Stimulated activated naive B cell treated with anti-CD40 and anti-IgM and Interleukin-4, amounts not matched to agents 10 μg/mL and 1 μg/mL and 100 μg/mL, for 72 hours (primary cell): ENCODE results near the gene TMC6.
"Not testable (repeated sequence)": the region's sequence is repeated elsewhere in the genome, so short reads cannot be mapped to it uniquely, and the experiment has no call there.

Source experiments
- ATAC-seq, 2 donors: fragments of 150-1000 bp; cut with Tn5 transposase; replicated peaks; 2 replicates each; pipeline ENCODE4 v1.10.0; 2021; ENCODE audit warnings: moderate library complexity in 1 of 2
- DNase-seq: peaks from one replicate; pipeline ENCODE4 v3.0.0; 2021
- H3K27ac Mint-ChIP-seq: one replicate; pipeline ENCODE4 v1.8.0; 2022; ENCODE audit warnings: mild to moderate bottlenecking, mixed read lengths
- H3K27me3 Mint-ChIP-seq, 2 donors: one replicate each; pipeline ENCODE4 v1.8.0; 2022; ENCODE audit warnings: mixed read lengths in 2 of 2
- H3K36me3 Mint-ChIP-seq, 2 donors: one replicate each; pipeline ENCODE4 v1.8.0; 2022; ENCODE audit warnings: mixed read lengths in 2 of 2, mild to moderate bottlenecking in 1 of 2
- H3K4me1 Mint-ChIP-seq, 2 donors: one replicate each; pipeline ENCODE4 v1.8.0; 2022; ENCODE audit warnings: mixed read lengths in 2 of 2, mild to moderate bottlenecking in 1 of 2
- H3K4me3 Mint-ChIP-seq, 2 donors: one replicate each; pipeline ENCODE4 v1.8.0; 2022; ENCODE audit warnings: mild to moderate bottlenecking in 2 of 2, mixed read lengths in 2 of 2, moderate library complexity in 1 of 2
- H3K9me3 Mint-ChIP-seq, 2 donors: one replicate each; pipeline ENCODE4 v1.8.0; 2022; ENCODE audit warnings: mixed read lengths in 2 of 2, mild to moderate bottlenecking in 1 of 2

TMC6 gene

DNA sequence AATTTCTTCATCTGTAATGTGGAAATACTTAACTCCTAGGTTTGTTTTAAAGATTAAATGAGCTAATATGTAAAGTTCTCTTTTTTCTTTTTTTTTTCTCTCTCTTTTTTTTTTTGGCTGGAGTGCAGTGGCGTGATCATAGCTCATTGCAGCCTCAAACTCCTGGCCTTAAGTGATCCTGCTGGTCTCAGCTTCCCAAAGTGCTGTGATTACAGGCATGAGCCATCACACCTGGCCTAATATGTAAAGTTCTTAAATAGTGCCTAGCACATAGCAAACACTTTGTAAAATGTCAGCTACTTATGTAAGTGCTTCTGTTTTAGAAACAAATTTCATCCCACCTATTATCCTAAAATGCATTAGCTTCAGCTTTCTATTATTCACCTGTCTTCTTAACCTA, 40.0 kb downstream of the TMC6 start:
- H3K9me3 Mint-ChIP-seq: no peaks in the 10 kb centered on the region
- no peak overlapping the region for H3K27ac Mint-ChIP-seq

DNA sequence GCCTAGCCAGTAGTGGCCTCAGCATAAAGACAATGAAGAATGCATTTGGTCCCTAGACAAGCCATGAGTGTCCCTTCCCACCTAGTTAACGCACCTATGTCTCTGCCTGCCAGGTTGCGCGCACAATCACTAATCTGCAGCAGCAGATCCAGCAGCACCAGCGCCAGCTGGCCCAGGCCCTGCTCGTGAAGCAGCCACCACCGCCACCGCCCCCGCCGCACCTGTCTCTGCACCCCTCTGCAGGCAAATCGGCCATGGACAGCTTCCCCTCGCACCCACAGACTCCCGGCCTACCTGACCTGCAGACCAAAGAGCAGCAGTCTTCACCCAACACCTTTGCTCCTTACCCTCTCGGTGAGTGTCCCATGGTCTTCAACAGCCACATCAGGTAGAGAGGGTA, 41.8 kb downstream of the TMC6 start:
- H3K27ac Mint-ChIP-seq: no peak overlapping the region
- no peaks in the 10 kb centered on the region for H3K9me3 Mint-ChIP-seq
- no peaks in the 10 kb centered on the region for H3K27me3 Mint-ChIP-seq
- H3K4me1 Mint-ChIP-seq: peaks cover 3 to 6% of the 10 kb centered on the region in 2 donors
- H3K36me3 Mint-ChIP-seq: peaks cover 15 to 30% of the 10 kb centered on the region in 2 donors
- no peak overlapping the region for H3K4me3 Mint-ChIP-seq
- ATAC-seq (no peak), DNase-seq (no peak)

More for the DNA sequence above, 40.0 kb downstream of the TMC6 start:
- no peak overlapping the region for H3K4me3 Mint-ChIP-seq
- peaks cover 3 to 6% of the 10 kb centered on the region in 2 donors for H3K4me1 Mint-ChIP-seq
- no peaks in the 10 kb centered on the region for H3K27me3 Mint-ChIP-seq
- no peak for DNase-seq
- no peak for ATAC-seq
- H3K36me3 Mint-ChIP-seq: peaks cover 19 to 38% of the 10 kb centered on the region in 2 donors

DNA sequence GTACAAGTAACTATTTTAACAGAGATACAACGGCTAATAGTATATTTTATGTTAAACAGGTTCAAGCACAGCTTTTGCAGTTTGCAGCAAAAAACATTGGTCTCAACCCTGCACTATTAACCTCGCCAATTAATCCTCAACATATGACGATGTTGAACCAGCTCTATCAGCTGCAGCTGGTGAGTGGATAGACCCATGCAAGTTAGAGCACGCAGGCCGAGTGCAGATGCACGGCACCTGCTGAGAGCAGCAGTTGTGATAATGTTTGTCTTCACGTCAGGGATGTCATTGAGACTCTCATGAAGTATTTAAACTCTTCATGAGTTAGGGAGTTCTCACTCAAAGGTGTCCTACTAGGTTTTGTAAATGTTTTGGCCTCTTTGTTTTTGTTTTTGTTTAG, 45.6 kb downstream of the TMC6 start:
- no peak for ATAC-seq
- no peak for DNase-seq
- no peaks in the 10 kb centered on the region for H3K27me3 Mint-ChIP-seq
- no peaks in the 10 kb centered on the region for H3K4me1 Mint-ChIP-seq
- H3K9me3 Mint-ChIP-seq: no peaks in the 10 kb centered on the region
- peaks cover 18 to 25% of the 10 kb centered on the region in 2 donors for H3K36me3 Mint-ChIP-seq
- no peak overlapping the region for H3K27ac Mint-ChIP-seq
- no peak overlapping the region for H3K4me3 Mint-ChIP-seq

DNA sequence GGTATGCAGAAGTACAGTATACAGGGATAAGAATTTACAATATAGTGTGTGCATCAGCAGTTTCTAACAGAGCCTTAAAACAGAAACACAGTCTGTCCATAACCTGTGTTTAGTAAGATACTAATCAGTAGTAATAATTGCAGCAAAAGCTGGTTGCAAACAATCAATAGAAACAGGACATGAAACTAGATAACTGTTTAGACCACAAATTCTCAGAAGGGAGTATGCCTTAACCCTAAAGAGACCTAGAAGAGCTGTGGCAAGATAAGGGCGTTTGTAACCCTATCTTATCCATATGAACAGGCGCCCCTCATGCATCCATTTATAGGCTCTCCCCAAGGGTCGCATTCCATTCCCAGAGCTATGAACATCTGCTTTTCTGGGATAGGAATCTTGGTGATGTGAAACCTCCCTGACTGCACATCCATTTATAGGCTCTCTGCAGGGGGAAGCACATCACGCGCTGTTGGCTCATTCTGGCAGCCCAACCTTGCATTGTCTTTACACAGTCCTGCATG, 46.1 kb downstream of the TMC6 start:
- not testable (repeated sequence) for ATAC-seq, H3K9me3 Mint-ChIP-seq, H3K4me3 Mint-ChIP-seq, H3K4me1 Mint-ChIP-seq, DNase-seq, H3K27me3 Mint-ChIP-seq, H3K27ac Mint-ChIP-seq
- H3K36me3 Mint-ChIP-seq: peaks cover 24 to 31% of the 10 kb centered on the region in 2 donors

DNA sequence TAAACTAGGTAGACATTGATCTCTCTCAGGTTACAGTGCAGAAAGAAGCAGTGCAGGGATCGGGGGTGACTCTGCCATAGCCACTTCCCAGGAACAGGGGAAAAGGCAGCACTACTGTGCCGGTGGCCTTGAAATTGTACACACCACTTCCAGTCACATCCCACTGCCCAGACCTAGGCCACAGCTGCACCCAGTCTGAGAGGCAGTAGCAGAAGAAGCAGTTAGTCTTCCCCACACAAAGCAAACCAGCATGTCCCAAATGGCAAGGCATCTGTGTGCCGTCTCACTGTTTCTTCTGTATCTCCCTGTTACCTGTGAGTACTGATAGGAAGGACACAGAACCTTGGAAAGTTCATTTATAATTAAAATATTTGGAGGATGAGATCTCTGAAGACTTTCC, 47.0 kb downstream of the TMC6 start:
- no peak overlapping the region for H3K27ac Mint-ChIP-seq
- ATAC-seq: no peak
- H3K4me3 Mint-ChIP-seq: no peak overlapping the region
- no peaks in the 10 kb centered on the region for H3K4me1 Mint-ChIP-seq
- H3K9me3 Mint-ChIP-seq: no peaks in the 10 kb centered on the region
- H3K36me3 Mint-ChIP-seq: peaks cover 22 to 30% of the 10 kb centered on the region in 2 donors
- no peak for DNase-seq
- no peaks in the 10 kb centered on the region for H3K27me3 Mint-ChIP-seq

DNA sequence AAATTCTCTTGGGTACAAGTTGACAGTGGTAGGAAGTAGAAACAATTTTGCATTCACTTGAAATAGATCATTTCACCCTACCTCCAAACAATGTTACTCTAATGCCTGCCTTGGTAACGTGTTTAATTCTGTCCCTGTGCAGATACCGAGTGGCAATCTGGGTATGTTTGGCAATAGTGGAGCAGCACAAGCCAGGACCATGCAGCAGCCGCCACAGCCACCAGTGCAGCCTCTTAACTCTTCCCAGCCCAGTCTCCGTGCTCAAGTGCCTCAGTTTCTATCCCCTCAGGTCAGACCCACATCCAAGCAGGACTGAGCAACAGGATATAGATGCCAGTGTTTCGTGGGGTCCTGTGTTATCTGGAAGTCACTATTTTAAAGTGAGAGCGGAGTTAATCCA, 49.3 kb downstream of the TMC6 start:
- no peaks in the 10 kb centered on the region for H3K27me3 Mint-ChIP-seq
- H3K9me3 Mint-ChIP-seq: no peaks in the 10 kb centered on the region
- DNase-seq: no peak
- H3K36me3 Mint-ChIP-seq: peaks cover 34 to 35% of the 10 kb centered on the region in 2 donors
- H3K4me1 Mint-ChIP-seq: no peaks in the 10 kb centered on the region
- no peak overlapping the region for H3K27ac Mint-ChIP-seq
- no peak overlapping the region for H3K4me3 Mint-ChIP-seq
- no peak for ATAC-seq

DNA sequence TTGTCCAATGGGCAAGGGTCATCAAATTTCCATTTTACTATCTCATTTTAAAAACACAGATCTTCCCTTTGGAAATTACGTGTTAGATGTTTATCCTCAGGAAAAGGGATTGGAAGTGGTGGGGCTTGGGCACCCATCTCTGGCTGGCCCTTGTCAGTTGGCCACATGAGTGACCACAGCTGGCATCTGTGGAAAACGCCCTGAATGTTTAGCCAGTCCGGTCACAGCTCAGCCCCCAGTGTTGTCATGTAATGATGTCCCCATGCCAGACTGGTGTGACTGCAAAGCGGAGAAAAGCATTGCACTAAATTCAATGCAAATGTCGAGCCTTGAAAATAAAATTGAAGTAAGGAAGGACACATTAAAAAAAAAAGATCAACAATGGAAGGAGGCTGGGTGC, 53.0 kb downstream of the TMC6 start:
- H3K4me3 Mint-ChIP-seq: no peak overlapping the region
- H3K27ac Mint-ChIP-seq: no peak overlapping the region
- H3K36me3 Mint-ChIP-seq: peaks cover 45 to 56% of the 10 kb centered on the region in 2 donors
- no peaks in the 10 kb centered on the region for H3K9me3 Mint-ChIP-seq
- H3K4me1 Mint-ChIP-seq: peaks cover 0 to 3% of the 10 kb centered on the region in 2 donors
- H3K27me3 Mint-ChIP-seq: no peaks in the 10 kb centered on the region
- ATAC-seq (no peak), DNase-seq (no peak)

DNA sequence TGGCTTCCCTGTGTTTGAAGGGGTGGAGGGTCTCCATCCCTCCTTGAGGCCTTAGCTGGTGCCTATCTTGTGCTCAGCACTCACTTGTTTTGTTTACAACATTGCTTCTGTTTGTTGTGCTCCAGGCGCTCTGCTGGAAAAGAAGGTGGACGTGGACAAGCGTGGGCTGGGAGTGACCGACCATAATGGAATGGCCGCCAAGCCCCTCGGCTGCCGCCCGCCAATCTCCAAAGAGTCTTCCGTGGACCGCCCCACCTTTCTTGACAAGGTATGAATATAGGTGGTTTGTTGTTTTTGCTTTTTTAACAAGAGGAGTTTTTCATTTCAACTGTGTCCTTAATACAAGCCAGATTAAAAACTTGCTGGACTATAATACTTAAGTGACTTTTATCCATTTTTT, 53.5 kb downstream of the TMC6 start:
- H3K27ac Mint-ChIP-seq: no peak overlapping the region

DNA sequence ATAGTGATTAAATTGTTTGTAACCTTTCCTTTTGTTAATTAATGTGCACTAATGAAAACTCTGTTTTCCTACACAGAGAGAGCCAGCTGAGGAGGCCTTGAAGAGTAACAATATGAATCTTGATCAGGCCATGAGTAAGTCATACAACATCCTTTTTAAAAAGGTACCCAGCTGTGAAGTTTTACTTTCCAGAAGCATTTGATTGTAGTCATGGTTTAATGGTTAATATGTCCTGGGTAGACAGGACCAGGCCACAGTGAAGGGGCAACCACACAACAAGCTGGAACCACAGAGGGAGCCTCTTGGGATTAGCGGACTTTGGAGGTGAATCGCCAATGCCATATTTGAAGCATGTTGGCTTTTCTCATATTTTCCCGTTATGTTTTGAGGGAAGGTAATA, 55.6 kb downstream of the TMC6 start:
- no peak overlapping the region for H3K4me3 Mint-ChIP-seq
- no peaks in the 10 kb centered on the region for H3K9me3 Mint-ChIP-seq
- peaks cover 0 to 14% of the 10 kb centered on the region in 2 donors for H3K4me1 Mint-ChIP-seq
- H3K27me3 Mint-ChIP-seq: no peaks in the 10 kb centered on the region
- peaks cover 37 to 51% of the 10 kb centered on the region in 2 donors for H3K36me3 Mint-ChIP-seq
- DNase-seq (no peak), ATAC-seq (no peak)
- H3K27ac Mint-ChIP-seq: no peak overlapping the region

More for the DNA sequence above, 53.5 kb downstream of the TMC6 start:
- peaks cover 45 to 58% of the 10 kb centered on the region in 2 donors for H3K36me3 Mint-ChIP-seq
- ATAC-seq (no peak), DNase-seq (no peak)
- no peak overlapping the region for H3K4me3 Mint-ChIP-seq
- no peaks in the 10 kb centered on the region for H3K27me3 Mint-ChIP-seq
- no peaks in the 10 kb centered on the region for H3K9me3 Mint-ChIP-seq
- H3K4me1 Mint-ChIP-seq: peaks cover 0 to 8% of the 10 kb centered on the region in 2 donors

DNA sequence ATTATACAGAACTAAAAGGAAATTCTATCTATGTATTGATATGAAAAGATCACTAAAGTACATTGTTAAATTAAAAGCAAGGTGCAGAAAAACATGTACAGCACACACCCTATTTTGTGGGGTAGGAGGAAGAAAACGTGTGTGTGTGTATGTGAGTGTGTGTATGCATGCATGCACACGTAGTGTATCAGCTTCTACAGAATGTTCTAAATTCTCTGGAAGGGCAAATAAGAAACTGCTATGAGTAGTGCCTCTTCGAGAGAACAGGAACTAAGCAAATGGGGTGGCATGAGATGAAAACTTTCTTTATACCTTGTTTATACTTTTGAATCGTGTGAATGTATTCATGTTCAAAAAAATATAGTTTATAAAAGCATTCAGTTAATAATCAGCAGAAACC, 58.9 kb downstream of the TMC6 start:
- no peaks in the 10 kb centered on the region for H3K9me3 Mint-ChIP-seq
- H3K27me3 Mint-ChIP-seq: no peaks in the 10 kb centered on the region
- peak overlapping the region in 1 of 2 donors; percentile 69 for H3K4me3 Mint-ChIP-seq
- peak overlapping the region; percentile 56 for H3K27ac Mint-ChIP-seq
- peaks cover 18 to 39% of the 10 kb centered on the region in 2 donors for H3K36me3 Mint-ChIP-seq
- DNase-seq (no peak), ATAC-seq (peak; percentile 96 to 98)
- peaks cover 0 to 14% of the 10 kb centered on the region in 2 donors for H3K4me1 Mint-ChIP-seq

DNA sequence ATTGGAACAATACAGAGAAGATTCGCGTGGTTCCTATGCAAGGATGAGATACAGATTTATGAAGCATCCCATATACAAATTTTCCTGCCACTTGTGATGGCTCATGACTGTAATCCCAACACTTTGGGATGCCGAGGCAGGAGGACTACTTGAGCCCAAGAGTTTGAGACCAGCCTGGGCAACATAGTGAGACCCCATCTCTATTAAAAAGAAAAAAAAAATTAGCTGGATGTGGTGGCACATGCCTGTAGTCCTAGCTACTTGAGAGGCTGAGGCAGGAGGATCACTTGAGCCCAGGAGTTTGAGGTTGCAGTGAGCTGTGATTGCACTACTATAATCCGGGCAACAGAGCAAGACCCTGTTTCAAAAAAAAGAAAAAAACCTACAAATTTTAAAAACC, 61.6 kb downstream of the TMC6 start:
- not testable (repeated sequence) for H3K27me3 Mint-ChIP-seq, H3K27ac Mint-ChIP-seq, H3K9me3 Mint-ChIP-seq, DNase-seq, ATAC-seq, H3K4me3 Mint-ChIP-seq
- H3K36me3 Mint-ChIP-seq: peaks cover 6 to 20% of the 10 kb centered on the region in 2 donors
- peaks cover 0 to 20% of the 10 kb centered on the region in 2 donors for H3K4me1 Mint-ChIP-seq

DNA sequence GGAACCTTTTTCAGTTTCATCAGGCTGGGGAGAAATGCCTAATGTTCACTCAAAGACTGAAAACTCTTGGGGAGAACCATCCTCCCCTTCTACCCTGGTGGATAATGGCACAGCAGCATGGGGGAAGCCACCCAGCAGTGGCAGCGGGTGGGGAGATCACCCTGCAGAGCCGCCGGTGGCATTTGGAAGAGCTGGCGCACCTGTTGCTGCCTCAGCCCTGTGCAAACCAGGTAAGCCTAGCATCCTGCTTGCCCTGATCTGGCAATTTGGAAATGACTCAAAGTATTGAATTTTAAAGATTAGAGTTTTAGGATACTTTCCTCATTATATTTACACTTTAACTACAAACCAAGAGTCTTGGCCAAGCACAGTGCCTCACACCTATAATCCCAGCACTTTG, 63.8 kb downstream of the TMC6 start:
- Mint-ChIP-seq H3K4me3 (no peak overlapping the region), H3K27ac (no peak overlapping the region), H3K36me3 (peaks cover 4 to 12% of the 10 kb centered on the region in 2 donors), H3K4me1 (peaks cover 0 to 9% of the 10 kb centered on the region in 2 donors), H3K9me3 (no peaks in the 10 kb centered on the region), H3K27me3 (no peaks in the 10 kb centered on the region)
- no peak for ATAC-seq
- DNase-seq: no peak

DNA sequence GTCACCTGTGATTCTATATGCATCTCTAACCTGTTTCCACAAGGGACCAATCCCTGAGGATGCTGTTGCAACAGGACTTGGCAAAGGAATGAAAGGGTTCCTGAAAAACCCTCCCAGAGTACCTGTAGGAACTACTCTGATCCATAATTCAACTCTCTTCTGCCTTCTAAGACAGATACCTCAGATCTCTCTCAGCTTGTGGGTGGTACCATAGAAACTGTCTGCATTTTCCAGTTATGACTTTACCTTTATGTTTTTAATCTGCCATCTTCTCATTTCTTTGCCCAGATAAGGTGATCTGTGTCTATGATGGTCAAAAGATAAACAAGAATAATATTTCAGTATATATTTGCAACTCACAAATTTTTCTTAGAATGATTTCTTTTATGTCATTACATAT, 65.1 kb downstream of the TMC6 start:
- Mint-ChIP-seq H3K9me3 (no peaks in the 10 kb centered on the region), H3K4me3 (no peak overlapping the region), H3K27ac (no peak overlapping the region), H3K27me3 (no peaks in the 10 kb centered on the region), H3K36me3 (peaks cover 2 to 11% of the 10 kb centered on the region in 2 donors), H3K4me1 (peaks cover 0 to 6% of the 10 kb centered on the region in 2 donors)
- DNase-seq (no peak), ATAC-seq (peak; percentile 48 to 54)

DNA sequence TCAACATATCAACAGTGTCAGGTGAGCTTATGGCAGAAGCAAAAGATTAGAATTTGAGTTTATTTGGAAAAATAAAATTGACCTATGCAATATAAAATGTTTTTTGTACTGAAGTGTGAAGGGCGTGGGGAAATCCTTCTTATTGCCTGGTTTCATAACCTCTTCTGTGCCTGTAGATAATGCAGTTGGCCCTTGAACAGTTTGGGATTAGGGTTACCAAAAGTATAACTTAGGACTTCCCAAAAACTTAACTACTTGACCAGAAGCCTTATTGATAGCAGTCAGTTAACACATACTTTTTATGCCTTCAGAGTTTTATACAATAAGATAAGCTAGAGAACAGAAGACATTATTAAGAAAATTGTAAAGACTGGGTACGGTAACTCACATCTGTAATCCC, 66.0 kb downstream of the TMC6 start:
- Mint-ChIP-seq H3K36me3 (peaks cover 0 to 5% of the 10 kb centered on the region in 2 donors), H3K27ac (no peak overlapping the region), H3K27me3 (no peaks in the 10 kb centered on the region), H3K4me3 (no peak overlapping the region), H3K9me3 (no peaks in the 10 kb centered on the region), H3K4me1 (peaks cover 0 to 6% of the 10 kb centered on the region in 2 donors)
- ATAC-seq (no peak), DNase-seq (no peak)
